AG10803 (cell line): ENCODE data around the gene PRDM10.

Experiments used
- DNase-seq: peaks from one replicate; pipeline ENCODE4 v3.0.0; 2010; ENCODE audit warnings: low read depth
- H3K4me3 ChIP-seq: 2 replicates; pipeline ENCODE4 v1.5.1; 2011; ENCODE audit warnings: mild to moderate bottlenecking, low read length, control low read depth
- TF ChIP-seq, protein P1 (sequence below): conservative IDR thresholded peaks from 2 replicates; pipeline ENCODE4 v1.5.1; 2011; ENCODE audit warnings: mild to moderate bottlenecking, low read length, control low read depth, inconsistent platforms

Gene PRDM10

DNA sequence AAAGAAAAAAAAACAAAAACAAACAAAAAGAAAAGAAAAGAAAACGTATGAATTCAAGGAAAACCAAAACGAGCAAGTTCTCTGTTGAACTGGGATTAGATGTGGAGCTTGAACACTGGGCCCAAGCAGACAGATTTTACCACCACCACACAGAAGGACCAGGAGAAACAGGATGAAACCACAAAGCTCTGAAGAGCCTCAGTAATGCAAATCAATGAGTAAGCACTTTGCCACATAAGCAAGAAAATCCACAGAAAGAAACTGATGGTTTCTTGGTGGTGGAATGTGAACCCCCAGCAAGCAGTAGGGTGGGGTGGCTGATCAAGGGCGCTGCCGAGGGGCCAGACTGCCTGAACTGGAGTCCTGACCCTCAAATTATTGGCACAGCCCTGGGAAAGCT is 56.4 kb downstream of the PRDM10 start:
- TF ChIP-seq, protein P1, sequence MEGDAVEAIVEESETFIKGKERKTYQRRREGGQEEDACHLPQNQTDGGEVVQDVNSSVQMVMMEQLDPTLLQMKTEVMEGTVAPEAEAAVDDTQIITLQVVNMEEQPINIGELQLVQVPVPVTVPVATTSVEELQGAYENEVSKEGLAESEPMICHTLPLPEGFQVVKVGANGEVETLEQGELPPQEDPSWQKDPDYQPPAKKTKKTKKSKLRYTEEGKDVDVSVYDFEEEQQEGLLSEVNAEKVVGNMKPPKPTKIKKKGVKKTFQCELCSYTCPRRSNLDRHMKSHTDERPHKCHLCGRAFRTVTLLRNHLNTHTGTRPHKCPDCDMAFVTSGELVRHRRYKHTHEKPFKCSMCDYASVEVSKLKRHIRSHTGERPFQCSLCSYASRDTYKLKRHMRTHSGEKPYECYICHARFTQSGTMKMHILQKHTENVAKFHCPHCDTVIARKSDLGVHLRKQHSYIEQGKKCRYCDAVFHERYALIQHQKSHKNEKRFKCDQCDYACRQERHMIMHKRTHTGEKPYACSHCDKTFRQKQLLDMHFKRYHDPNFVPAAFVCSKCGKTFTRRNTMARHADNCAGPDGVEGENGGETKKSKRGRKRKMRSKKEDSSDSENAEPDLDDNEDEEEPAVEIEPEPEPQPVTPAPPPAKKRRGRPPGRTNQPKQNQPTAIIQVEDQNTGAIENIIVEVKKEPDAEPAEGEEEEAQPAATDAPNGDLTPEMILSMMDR = no peak
- H3K4me3 ChIP-seq = no peak overlapping the region
- peak; percentile 33 for DNase-seq

DNA sequence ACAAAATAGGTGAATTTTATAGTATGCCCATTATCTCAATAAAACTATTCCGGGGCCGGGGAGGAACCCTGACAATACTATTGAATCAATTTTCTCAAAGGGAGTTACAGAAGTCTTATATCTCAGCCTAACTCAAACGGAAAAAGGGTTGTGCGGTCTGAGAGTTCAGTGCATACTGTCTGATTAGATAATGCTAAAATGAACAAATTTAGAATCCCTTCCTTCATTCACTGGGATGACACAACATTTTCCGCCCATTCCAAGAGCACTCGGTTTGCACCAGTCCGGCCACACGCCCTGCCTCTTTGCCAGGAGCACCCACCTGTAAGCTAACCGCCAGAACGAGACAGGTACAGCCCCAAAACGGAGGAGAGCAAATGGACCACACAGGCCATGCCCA is 57.3 kb downstream of the PRDM10 start:
- H3K4me3 ChIP-seq = no peak overlapping the region
- DNase-seq = no peak

GRCh38 chr11:129944696-129945095 is 57.9 kb downstream of the PRDM10 start:
- H3K4me3 ChIP-seq = no peak overlapping the region
- DNase-seq = no peak
- TF ChIP-seq, protein P1 = no peak

More for the DNA sequence above, 57.3 kb downstream of the PRDM10 start:
- TF ChIP-seq, protein P1 = no peak

DNA sequence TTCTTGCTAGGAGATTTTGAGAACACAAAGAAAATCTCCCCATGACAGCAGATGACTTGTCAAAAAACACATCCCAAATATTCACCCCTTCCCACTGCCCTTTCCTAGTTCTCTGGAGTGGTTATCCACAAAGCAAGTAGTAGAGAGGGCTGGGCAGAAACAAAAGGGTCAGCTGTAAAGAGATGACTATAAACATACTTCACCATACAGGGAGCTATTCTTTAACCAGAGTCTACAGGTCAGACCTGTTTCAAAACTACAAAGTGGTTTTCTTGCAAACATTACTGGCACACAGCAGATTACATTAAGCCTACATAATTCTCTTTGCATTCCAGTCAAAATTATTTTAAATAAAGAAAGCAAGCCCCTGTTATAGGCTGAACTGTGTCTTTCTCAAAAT is 59.6 kb downstream of the PRDM10 start:
- no peak overlapping the region for H3K4me3 ChIP-seq
- TF ChIP-seq, protein P1 = no peak
- no peak for DNase-seq

- TF ChIP-seq, protein P1 = no peak
- DNase-seq = no peak
- no peak overlapping the region for H3K4me3 ChIP-seq
These were observed 63.1 kb downstream of the PRDM10 start for GRCh38 chr11:129939510-129939909.

DNA sequence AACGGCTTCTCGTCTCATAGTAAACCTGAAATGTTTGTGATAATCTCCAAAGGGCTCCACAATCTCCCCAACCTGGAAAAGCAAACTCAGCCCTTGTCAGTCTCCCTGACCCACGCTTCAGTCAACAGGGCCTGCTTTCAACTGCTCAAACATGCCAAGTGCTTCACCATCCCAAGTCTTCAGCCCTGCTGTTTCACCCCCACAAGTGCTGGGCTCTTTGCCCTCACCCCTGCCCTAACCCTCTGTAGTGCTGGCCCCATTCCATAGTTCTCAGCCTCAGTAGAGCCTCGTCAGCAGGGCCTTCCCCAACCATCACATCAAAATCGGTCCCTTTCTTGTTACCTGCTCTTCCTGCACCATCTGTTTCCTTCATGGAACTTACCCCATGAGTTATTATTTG is 63.9 kb downstream of the PRDM10 start:
- DNase-seq = no peak
- TF ChIP-seq, protein P1 = no peak
- H3K4me3 ChIP-seq = no peak overlapping the region

DNA sequence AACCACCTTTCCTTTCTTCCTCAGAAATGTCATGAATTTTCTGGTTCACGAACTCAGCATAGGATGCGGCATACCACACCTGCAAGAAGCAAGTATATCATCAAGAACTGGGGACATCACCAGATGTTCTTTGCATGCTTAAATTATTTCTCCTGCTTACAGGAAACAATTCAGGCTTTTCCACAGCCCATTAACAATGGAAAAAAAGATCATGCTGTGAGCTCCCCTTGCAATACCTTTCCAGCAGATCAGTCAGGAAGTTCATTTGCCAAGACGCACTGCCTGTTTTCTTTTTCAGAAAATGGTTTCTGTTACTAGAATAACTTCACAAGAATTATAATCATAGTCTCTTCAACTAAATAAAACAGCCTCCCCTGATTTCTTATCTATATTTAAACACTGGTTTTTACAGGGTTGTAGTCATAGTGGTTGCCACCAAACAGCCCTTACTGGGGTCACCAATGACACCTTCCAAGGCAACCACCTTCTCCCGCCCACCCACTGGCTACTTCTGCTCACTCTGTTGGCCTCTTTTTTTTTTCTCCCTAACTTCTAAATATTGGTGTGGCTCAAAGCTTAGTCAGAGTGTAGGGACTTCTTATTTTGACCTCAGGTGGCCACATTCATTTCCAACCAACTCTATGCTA is 64.9 kb downstream of the PRDM10 start:
- no peak for DNase-seq
- no peak overlapping the region for H3K4me3 ChIP-seq
- TF ChIP-seq, protein P1 = no peak
